ENCODE results near the gene ZNF865. TPM values are rescaled to one million over a fixed set of nuclear protein-coding genes. Genes with fewer than 3 reads are reported as not detected.

The ZNF865 gene
- total RNA-seq, 1 donor from 2014 or later = 8.8 TPM

- Histone ChIP-seq H3K9me3 (no peaks in the 10 kb centered on the region), H3K36me3 (peaks cover 0 to 10% of the 10 kb centered on the region in 2 donors), H3K27me3 (no peaks in the 10 kb centered on the region), H3K4me3 (peak within 1 kb of the TSS; percentile 57 to 83), H3K4me1 (peaks cover 74% of the 10 kb centered on the region), H3K27ac (peak within 1 kb of the TSS; percentile 97)
- peak in 1 of 2 donors; percentile 63 for TF ChIP-seq POLR2AphosphoS5 (IDR thresholded peaks at IDR 0.05; ENCODE audit: insufficient read depth in 1 of 2, low read depth in 1 of 2)
- TF ChIP-seq, protein P1, sequence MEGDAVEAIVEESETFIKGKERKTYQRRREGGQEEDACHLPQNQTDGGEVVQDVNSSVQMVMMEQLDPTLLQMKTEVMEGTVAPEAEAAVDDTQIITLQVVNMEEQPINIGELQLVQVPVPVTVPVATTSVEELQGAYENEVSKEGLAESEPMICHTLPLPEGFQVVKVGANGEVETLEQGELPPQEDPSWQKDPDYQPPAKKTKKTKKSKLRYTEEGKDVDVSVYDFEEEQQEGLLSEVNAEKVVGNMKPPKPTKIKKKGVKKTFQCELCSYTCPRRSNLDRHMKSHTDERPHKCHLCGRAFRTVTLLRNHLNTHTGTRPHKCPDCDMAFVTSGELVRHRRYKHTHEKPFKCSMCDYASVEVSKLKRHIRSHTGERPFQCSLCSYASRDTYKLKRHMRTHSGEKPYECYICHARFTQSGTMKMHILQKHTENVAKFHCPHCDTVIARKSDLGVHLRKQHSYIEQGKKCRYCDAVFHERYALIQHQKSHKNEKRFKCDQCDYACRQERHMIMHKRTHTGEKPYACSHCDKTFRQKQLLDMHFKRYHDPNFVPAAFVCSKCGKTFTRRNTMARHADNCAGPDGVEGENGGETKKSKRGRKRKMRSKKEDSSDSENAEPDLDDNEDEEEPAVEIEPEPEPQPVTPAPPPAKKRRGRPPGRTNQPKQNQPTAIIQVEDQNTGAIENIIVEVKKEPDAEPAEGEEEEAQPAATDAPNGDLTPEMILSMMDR (IDR thresholded peaks at IDR 0.05) = peak in 1 of 3 experiments; percentile 11
- no peak for TF ChIP-seq POLR2A (IDR thresholded peaks at IDR 0.05)
- intact Hi-C loops (cut with DNase I) = no loop called here
- no peak for DNase-seq (ENCODE audit: extremely low spot score in 2 of 2)
Measured at GRCh38 chr19:55640577-55641425, 35.4 kb downstream of the ZNF865 start, which contains the start of gene ZNF580. TSS of gene ZNF580 (plus strand) at chr19:55641002. CDS start at chr19:55642509, 1,507 bp downstream.

DNA sequence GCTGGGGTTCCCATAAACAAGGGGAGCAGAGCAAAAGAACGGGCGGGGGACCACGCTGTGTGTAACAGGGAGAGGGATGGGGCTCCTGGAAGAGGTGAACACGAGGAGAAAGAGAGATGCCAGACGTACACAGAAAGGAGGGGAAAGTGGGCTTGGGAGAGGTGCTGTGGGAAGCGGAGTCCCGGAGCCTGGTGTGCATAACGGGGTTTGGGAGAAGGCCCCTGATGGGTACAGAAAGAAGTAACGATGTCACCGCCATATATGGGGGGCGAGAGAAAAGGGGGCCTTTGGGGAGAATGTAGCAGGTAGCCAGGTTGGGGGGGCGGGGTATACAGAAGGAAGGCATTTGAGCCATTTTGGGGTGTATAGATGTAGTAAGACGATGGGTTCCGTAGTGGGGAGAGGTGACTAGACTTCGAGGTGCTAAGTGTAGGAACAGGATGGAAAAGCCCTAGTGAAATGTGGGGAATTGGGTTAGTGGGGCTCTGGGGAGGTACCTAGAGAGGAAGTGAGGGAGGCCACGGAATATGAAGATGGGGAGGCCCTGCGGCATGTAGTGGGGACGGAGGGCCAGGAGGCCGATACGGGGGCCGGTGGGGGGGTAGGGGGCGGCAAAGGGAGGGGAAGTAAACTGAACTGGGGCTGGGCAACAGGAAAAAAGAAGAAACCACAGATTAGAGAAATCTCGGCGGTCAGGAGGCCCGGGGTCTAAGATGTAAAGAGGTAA lies 36.1 kb downstream of the ZNF865 start:
- Histone ChIP-seq H3K27me3 (no peaks in the 10 kb centered on the region), H3K4me1 (peaks cover 66% of the 10 kb centered on the region), H3K36me3 (peaks cover 0 to 11% of the 10 kb centered on the region in 2 donors), H3K27ac (peak overlapping the region; percentile 97), H3K4me3 (peak overlapping the region; percentile 57 to 83), H3K9me3 (no peaks in the 10 kb centered on the region)
- no peak for TF ChIP-seq POLR2AphosphoS5 (IDR thresholded peaks at IDR 0.05; ENCODE audit: insufficient read depth in 1 of 2, low read depth in 1 of 2)
- TF ChIP-seq, protein P1 (IDR thresholded peaks at IDR 0.05) = no peak
- TF ChIP-seq POLR2A (IDR thresholded peaks at IDR 0.05) = no peak
- intact Hi-C loops (cut with DNase I) = no loop called here
- DNase-seq (ENCODE audit: extremely low spot score in 2 of 2) = no peak

GRCh38 chr19:55642153-55643002 lies 36.9 kb downstream of the ZNF865 start:
- H3K27ac ChIP-seq = peak overlapping the region; percentile 97
- H3K27me3 ChIP-seq = no peaks in the 10 kb centered on the region
- peaks cover 0 to 11% of the 10 kb centered on the region in 2 donors for H3K36me3 ChIP-seq
- no peaks in the 10 kb centered on the region for H3K9me3 ChIP-seq
- DNase-seq (ENCODE audit: extremely low spot score in 2 of 2) = no peak
- intact Hi-C loops (cut with DNase I) = no loop called here
- H3K4me1 ChIP-seq = peaks cover 62% of the 10 kb centered on the region
- peak overlapping the region; percentile 57 to 83 for H3K4me3 ChIP-seq
- TF ChIP-seq POLR2A (IDR thresholded peaks at IDR 0.05) = no peak
- TF ChIP-seq POLR2AphosphoS5 (IDR thresholded peaks at IDR 0.05; ENCODE audit: insufficient read depth in 1 of 2, low read depth in 1 of 2) = peak in 1 of 2 donors; percentile 21
- TF ChIP-seq, protein P1 (IDR thresholded peaks at IDR 0.05) = no peak

GRCh38 chr19:55643003-55643886 lies 37.8 kb downstream of the ZNF865 start, which contains the start of gene ZNF581:
TSS of gene ZNF581 (plus strand) at chr19:55643649. CDS start at chr19:55644572, 923 bp downstream.
- no peaks in the 10 kb centered on the region for H3K9me3 ChIP-seq
- intact Hi-C loops (cut with DNase I) = no loop called here
- no peak for DNase-seq (ENCODE audit: extremely low spot score in 2 of 2)
- H3K36me3 ChIP-seq = peaks cover 0 to 11% of the 10 kb centered on the region in 2 donors
- H3K27ac ChIP-seq = peak within 1 kb of the TSS; percentile 97
- TF ChIP-seq POLR2AphosphoS5 (IDR thresholded peaks at IDR 0.05; ENCODE audit: insufficient read depth in 1 of 2, low read depth in 1 of 2) = peak; percentile 56 to 76
- TF ChIP-seq, protein P1 (IDR thresholded peaks at IDR 0.05) = no peak
- no peak for TF ChIP-seq POLR2A (IDR thresholded peaks at IDR 0.05)
- peaks cover 63% of the 10 kb centered on the region for H3K4me1 ChIP-seq
- no peaks in the 10 kb centered on the region for H3K27me3 ChIP-seq
- peak within 1 kb of the TSS; percentile 57 to 83 for H3K4me3 ChIP-seq

Measured in vagina (tissue), 2 donors.